HEK293 (cell line): ENCODE results near the gene ZNF454.
A peak's percentile ranks its signal among the peaks of the same experiment; 100 is the strongest.

Experiments used
- CTCF ChIA-PET: fragments of 350-600 bp; formaldehyde crosslinking; extraction: SDS; loops from one replicate; lab custom pipeline; 2021; ENCODE audit warnings: antibody characterized with exemption; lab: Yijun Ruan, JAX
- POLR2A ChIA-PET: fragments of 300-600 bp; formaldehyde crosslinking; extraction: SDS; loops from one replicate; lab custom pipeline; 2020; ENCODE audit warnings: antibody characterized with exemption, inconsistent platforms; lab: Yijun Ruan, JAX
- H3K27ac ChIP-seq: fragments of 200-500 bp; sonication (Bioruptor generic); 2 replicates; pipeline ENCODE4 v1.5.1; 2014; ENCODE audit warnings: low read depth, low read length, control low read depth, inconsistent platforms; ENCODE audit errors: extremely low read depth
- H3K36me3 ChIP-seq, 2 experiments: fragments of 200-500 bp in 1 of 2; sonication (Bioruptor generic) in 1 of 2; 1 replicate in 1 of 2; 2 replicates in 1 of 2; pipeline ENCODE4 v1.5.1; 2014 to 2017; ENCODE audit warnings: inconsistent platforms in 2 of 2, low read length in 2 of 2; ENCODE audit not compliant: control insufficient read depth in 2 of 2, insufficient read depth in 1 of 2
- H3K4me1 ChIP-seq: fragments of 200-500 bp; sonication (Bioruptor generic); 2 replicates; pipeline ENCODE4 v1.5.1; 2014; ENCODE audit warnings: mild to moderate bottlenecking, low read length, inconsistent platforms; ENCODE audit not compliant: control insufficient read depth, insufficient read depth
- H3K4me3 ChIP-seq: 2 replicates; pipeline ENCODE4 v1.5.1; 2011; ENCODE audit warnings: low read depth, mild to moderate bottlenecking, control low read depth, low read length, moderate library complexity
- H3K9me3 ChIP-seq: fragments of 200-500 bp; sonication (Bioruptor generic); 2 replicates; pipeline ENCODE4 v1.5.1; 2014; ENCODE audit warnings: low read depth, low read length, inconsistent platforms; ENCODE audit not compliant: control insufficient read depth, insufficient read depth
- HIC1 ChIP-seq: fragments of 450-650 bp; formaldehyde crosslinking; IDR thresholded peaks from 2 replicates; pipeline ENCODE4 v1.5.1; 2016; ENCODE audit warnings: missing biosample characterization, missing genetic modification characterization
- SCRT1 ChIP-seq: fragments of 450-650 bp; formaldehyde crosslinking; IDR thresholded peaks from 2 replicates; pipeline ENCODE4 v1.5.1; 2016; ENCODE audit warnings: missing biosample characterization, missing genetic modification characterization, borderline replicate concordance
- SETDB1 ChIP-seq: IDR thresholded peaks from one replicate; pipeline ENCODE4 v1.6.1; 2017; ENCODE audit warnings: mild to moderate bottlenecking, low read length, moderate library complexity, mixed read lengths; ENCODE audit not compliant: insufficient read length
- SP3 ChIP-seq: fragments of 450-650 bp; formaldehyde crosslinking; IDR thresholded peaks from 2 replicates; pipeline ENCODE4 v1.5.1; 2016; ENCODE audit warnings: missing biosample characterization, missing genetic modification characterization
- SP7 ChIP-seq: fragments of 450-650 bp; formaldehyde crosslinking; IDR thresholded peaks from 2 replicates; pipeline ENCODE4 v1.5.1; 2016; ENCODE audit warnings: missing biosample characterization, missing genetic modification characterization
- TRIM28 ChIP-seq: IDR thresholded peaks from 2 replicates; pipeline ENCODE4 v1.6.1; 2011; ENCODE audit warnings: low read length, control low read depth, borderline replicate concordance
- ZFHX2 ChIP-seq: fragments of 450-650 bp; formaldehyde crosslinking; conservative IDR thresholded peaks from 2 replicates; pipeline ENCODE4 v1.5.1; 2016; ENCODE audit warnings: missing biosample characterization, missing genetic modification characterization
- ZFP41 ChIP-seq: fragments of 450-650 bp; formaldehyde crosslinking; IDR thresholded peaks from 2 replicates; pipeline ENCODE4 v1.5.1; 2016; ENCODE audit warnings: missing biosample characterization, missing genetic modification characterization, borderline replicate concordance
- ZNF146 ChIP-seq: fragments of 450-650 bp; formaldehyde crosslinking; IDR thresholded peaks from 2 replicates; pipeline ENCODE4 v1.5.1; 2016; ENCODE audit warnings: missing biosample characterization, missing genetic modification characterization
- ZNF174 ChIP-seq: fragments of 450-650 bp; formaldehyde crosslinking; IDR thresholded peaks from 2 replicates; pipeline ENCODE4 v1.5.0; 2017; ENCODE audit warnings: missing biosample characterization, mild to moderate bottlenecking, missing genetic modification characterization
- ZNF19 ChIP-seq: fragments of 450-650 bp; formaldehyde crosslinking; IDR thresholded peaks from 2 replicates; pipeline ENCODE4; 2016; ENCODE audit warnings: missing biosample characterization, missing genetic modification characterization, low read depth
- ZNF239 ChIP-seq: fragments of 450-650 bp; formaldehyde crosslinking; IDR thresholded peaks from 2 replicates; pipeline ENCODE4 v1.5.1; 2016; ENCODE audit warnings: missing biosample characterization, missing genetic modification characterization
- ZNF274 ChIP-seq, 2 experiments: fragments of 200-500 bp in 1 of 2; fragments of 450-650 bp in 1 of 2; sonication (Bioruptor generic) in 1 of 2; formaldehyde crosslinking in 1 of 2; IDR thresholded peaks; 2 replicates each; pipeline versions ENCODE4 v1.5.1 to v1.6.1; 2014 to 2016; ENCODE audit warnings: borderline replicate concordance in 1 of 2, inconsistent platforms in 1 of 2, low read length in 1 of 2, missing biosample characterization in 1 of 2, missing genetic modification characterization in 1 of 2
- ZNF280D ChIP-seq: fragments of 450-650 bp; formaldehyde crosslinking; IDR thresholded peaks from 2 replicates; pipeline ENCODE4 v1.5.1; 2016; ENCODE audit warnings: missing biosample characterization, missing genetic modification characterization
- ZNF341 ChIP-seq: fragments of 450-650 bp; formaldehyde crosslinking; IDR thresholded peaks from 2 replicates; pipeline ENCODE4; 2016; ENCODE audit warnings: low read depth, missing biosample characterization, missing genetic modification characterization
- ZNF629 ChIP-seq: fragments of 450-650 bp; formaldehyde crosslinking; IDR thresholded peaks from 2 replicates; pipeline ENCODE4 v1.5.1; 2017; ENCODE audit warnings: missing biosample characterization, missing genetic modification characterization
- ZNF670 ChIP-seq: fragments of 450-650 bp; formaldehyde crosslinking; IDR thresholded peaks from 2 replicates; pipeline ENCODE4 v1.5.1; 2016; ENCODE audit warnings: missing biosample characterization, missing genetic modification characterization, low read depth
- ZSCAN4 ChIP-seq: fragments of 450-650 bp; formaldehyde crosslinking; IDR thresholded peaks from 2 replicates; pipeline ENCODE4 v1.5.1; 2017; ENCODE audit warnings: missing biosample characterization, missing genetic modification characterization

The ZNF454 gene

GRCh38 chr5:178899289-178899688, 41.7 kb upstream of the ZNF454 start (continued):
- no peak for TF ChIP-seq ZNF280D (tag by site-specific recombination)
- no peak for TF ChIP-seq ZNF341 (tag by site-specific recombination)
- TF ChIP-seq ZNF174 = no peak
- TF ChIP-seq ZNF19 (tag by site-specific recombination) = no peak
- TF ChIP-seq ZFP41 (tag by site-specific recombination) = no peak

GRCh38 chr5:178902849-178903248, 38.1 kb upstream of the ZNF454 start:
- H3K36me3 ChIP-seq = peaks cover 0 to 5% of the 10 kb centered on the region in 2 experiments; a peak in 1 of 3 replicates
- POLR2A ChIA-PET = no interaction called here
- TF ChIP-seq ZNF146 (tag by site-specific recombination) = no peak
- TF ChIP-seq, all 188 proteins: peak for 0
- Histone ChIP-seq H3K27ac (no peak overlapping the region), H3K4me3 (no peak overlapping the region), H3K9me3 (no peaks in the 10 kb centered on the region), H3K4me1 (no peaks in the 10 kb centered on the region)
- CTCF ChIA-PET = no interaction called here

- Histone ChIP-seq H3K4me1 (no peaks in the 10 kb centered on the region), H3K27ac (no peak overlapping the region), H3K36me3 (no peaks in the 10 kb centered on the region), H3K4me3 (no peak overlapping the region), H3K9me3 (peaks cover 3% of the 10 kb centered on the region)
- ChIA-PET POLR2A (no interaction called here), CTCF (no interaction called here)
- TF ChIP-seq ZNF19 (tag by site-specific recombination) (no peak), SCRT1 (tag by site-specific recombination) (no peak), SETDB1 (peak; percentile 97), ZNF146 (tag by site-specific recombination) (no peak), ZNF274 (IDR thresholded peaks at IDR 0.05; ENCODE audit: low read length) (peak; percentile 82), ZNF274 (tag by site-specific recombination; IDR thresholded peaks at IDR 0.05; ENCODE audit: borderline replicate concordance) (peak; percentile 94), ZNF670 (no peak), TRIM28 (peak; percentile 70; the same call in 1 of the 2 replicates)
Observed at GRCh38 chr5:178931846-178932760, 8.9 kb upstream of the ZNF454 start.

- POLR2A ChIA-PET = no interaction called here
- Histone ChIP-seq H3K9me3 (no peaks in the 10 kb centered on the region), H3K27ac (no peak overlapping the region), H3K4me3 (no peak overlapping the region), H3K4me1 (no peaks in the 10 kb centered on the region), H3K36me3 (no peaks in the 10 kb centered on the region)
- CTCF ChIA-PET = no interaction called here
- TF ChIP-seq ZNF629 (tag by site-specific recombination) = no peak
- no peak for TF ChIP-seq ZSCAN4 (tag by site-specific recombination)
- TF ChIP-seq ZNF670 = no peak
- TF ChIP-seq ZNF239 (tag by site-specific recombination) = no peak
- TF ChIP-seq ZNF280D (tag by site-specific recombination) = no peak
- TF ChIP-seq ZFHX2 (tag by site-specific recombination) = no peak
- TF ChIP-seq SP3 (tag by site-specific recombination) = no peak
- no peak for TF ChIP-seq HIC1 (tag by site-specific recombination)
- TF ChIP-seq SP7 = no peak
Observed at GRCh38 chr5:178941361-178941760, 363 bp downstream of the ZNF454 start.
